OCI-LY7 (cell line): ENCODE data around the gene CHMP4A. TPM values are rescaled to one million over a fixed set of nuclear protein-coding genes. Genes with fewer than 3 reads are reported as not detected.

Experiments used
- BruUV-seq: library from RNA; stranded (reverse); fragments of 400-500 nt; replicated peaks from 2 replicates; lab custom pipeline; 2021; lab: Mats Ljungman, UMichigan
- CTCF ChIA-PET: fragments of 300-600 bp; sonication (Branson Sonifier 250); formaldehyde crosslinking; loops from one replicate; lab custom pipeline; 2022; ENCODE audit warnings: antibody characterized with exemption; ENCODE audit not compliant: unreplicated experiment; lab: Charles Lee
- POLR2A ChIA-PET: fragments of 300-600 bp; sonication (Branson Sonifier 250); formaldehyde crosslinking; loops from one replicate; lab custom pipeline; 2022; ENCODE audit warnings: antibody characterized with exemption; lab: Charles Lee
- DNase-seq: peaks from one replicate; pipeline ENCODE4 v3.0.0-alpha.2; 2015; ENCODE audit warnings: low spot score
- H2AFZ ChIP-seq: fragments of 200-600 bp; sonication (generic), shearing (Covaris generic); 2 replicates; pipeline ENCODE4 v1.6.1; 2014; ENCODE audit warnings: mild to moderate bottlenecking, antibody characterized with exemption, low read length, moderate library complexity
- H3K27ac ChIP-seq: fragments of 200-600 bp; sonication (generic); 2 replicates; pipeline ENCODE4 v1.5.1; 2014; ENCODE audit warnings: mixed run types, low read depth, mild to moderate bottlenecking, moderate library complexity, low read length, inconsistent platforms; ENCODE audit not compliant: poor library complexity, severe bottlenecking
- H3K36me3 ChIP-seq: fragments of 200-600 bp; sonication (generic); 2 replicates; pipeline ENCODE4 v1.6.1; 2014; ENCODE audit warnings: mild to moderate bottlenecking, antibody characterized with exemption, low read length, moderate library complexity, mixed read lengths; ENCODE audit not compliant: insufficient read depth
- H3K4me1 ChIP-seq: fragments of 200-600 bp; sonication (generic); 2 replicates; pipeline ENCODE4 v1.5.1; 2014; ENCODE audit warnings: mild to moderate bottlenecking, low read length; ENCODE audit not compliant: insufficient read depth, poor library complexity, severe bottlenecking
- H3K4me2 ChIP-seq: fragments of 200-600 bp; sonication (generic); 2 replicates; pipeline ENCODE4 v1.6.1; 2014; ENCODE audit warnings: mild to moderate bottlenecking, low read length
- H3K4me3 ChIP-seq: fragments of 200-600 bp; sonication (generic); 2 replicates; pipeline ENCODE4 v1.5.1; 2014; ENCODE audit warnings: mild to moderate bottlenecking, low read depth, low read length; ENCODE audit not compliant: poor library complexity, severe bottlenecking
- H3K79me2 ChIP-seq: fragments of 200-600 bp; sonication (generic); 2 replicates; pipeline ENCODE4 v1.6.1; 2016; ENCODE audit warnings: low read depth, mild to moderate bottlenecking, low read length, moderate library complexity, mixed read lengths; ENCODE audit not compliant: insufficient read depth
- H3K9me2 ChIP-seq: fragments of 200-600 bp; sonication (generic); 2 replicates; pipeline ENCODE4 v1.6.1; 2016; ENCODE audit warnings: mild to moderate bottlenecking, low read length, mixed read lengths; ENCODE audit not compliant: insufficient read depth
- H3K9me3 ChIP-seq: fragments of 200-600 bp; sonication (generic); 2 replicates; pipeline ENCODE4 v1.6.1; 2014; ENCODE audit warnings: mild to moderate bottlenecking, mixed run types, low read length, mixed read lengths
- H4K20me1 ChIP-seq: fragments of 200-600 bp; sonication (generic); 2 replicates; pipeline ENCODE4 v1.6.1; 2014; ENCODE audit warnings: mild to moderate bottlenecking, antibody characterized with exemption, low read length, moderate library complexity, mixed read lengths; ENCODE audit not compliant: insufficient read depth
- EZH2phosphoT487 ChIP-seq: fragments of 200-600 bp; sonication (generic); IDR thresholded peaks from 2 replicates; pipeline ENCODE4 v1.6.1; 2018; ENCODE audit warnings: low read depth, borderline replicate concordance, mild to moderate bottlenecking, mixed run types, antibody characterized with exemption, low read length, moderate library complexity, mixed read lengths
- intact Hi-C: fragments of 100-400 bp; cut with micrococcal nuclease; formaldehyde crosslinking; loops from one replicate; pipeline ENCODE4 v1.10.0; 2022; ENCODE audit not compliant: unreplicated experiment
- total RNA-seq, 2 experiments: library from RNA; depleted of rRNA in 1 of 2; stranded (reverse); fragments of >200 nt in 1 of 2; shearing (Covaris generic) in 1 of 2; gene quantifications; 2 replicates each; pipeline ENCODE4 v1.2.3, GENCODE V29; 2014 to 2022
- TF ChIP-seq, protein P1 (sequence below): fragments of 200-600 bp; sonication (generic); conservative IDR thresholded peaks from 2 replicates; pipeline ENCODE4 v1.5.1; 2014; ENCODE audit warnings: mild to moderate bottlenecking, antibody characterized with exemption, low read length, moderate library complexity, mixed read lengths

Gene CHMP4A
- total RNA-seq, 2 experiments from 2014 or later = 48.5 to 72.9 TPM

DNA sequence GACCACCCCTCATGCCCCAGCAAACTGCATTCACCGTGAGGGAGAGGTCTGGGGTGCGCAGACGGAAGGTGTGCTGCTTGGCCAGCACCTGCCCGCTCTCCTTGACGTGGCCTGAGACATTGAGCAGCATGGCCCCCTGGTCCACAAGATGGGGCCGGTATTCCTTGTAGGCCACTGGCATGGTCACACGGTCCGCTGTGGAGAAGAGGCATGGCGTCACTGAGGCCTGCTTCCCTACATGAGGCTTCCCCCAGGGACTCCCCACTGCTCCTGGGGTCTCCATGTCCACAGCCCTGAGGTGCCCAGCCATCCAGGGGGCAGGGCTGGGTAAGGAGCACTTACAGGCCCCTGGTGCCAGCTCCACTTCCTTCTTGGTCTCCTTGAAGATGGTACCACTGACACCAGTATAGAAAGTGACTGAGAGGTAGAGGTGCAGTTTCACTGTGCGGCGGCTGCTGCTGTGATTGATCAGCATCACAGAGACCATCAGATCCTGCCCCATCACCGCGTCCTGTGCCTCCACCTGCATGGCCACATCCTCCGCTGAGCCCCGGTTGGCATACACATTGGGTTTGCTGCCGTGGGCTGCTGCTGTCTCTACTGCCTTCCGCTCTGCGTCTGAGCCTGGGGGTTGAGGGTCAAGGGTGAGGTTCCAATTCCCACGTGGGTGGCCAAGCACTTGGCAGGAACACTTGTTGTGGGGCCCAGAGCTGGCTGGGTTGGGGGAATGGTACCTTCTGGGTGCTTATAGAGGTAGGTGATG lies 41.5 kb upstream of the CHMP4A start:
- CTCF ChIA-PET = no interaction called here
- Histone ChIP-seq H3K27ac (no peak overlapping the region), H3K4me3 (no peak overlapping the region), H3K4me1 (no peaks in the 10 kb centered on the region), H4K20me1 (no peaks in the 10 kb centered on the region), H2AFZ (no peak overlapping the region), H3K9me2 (no peaks in the 10 kb centered on the region), H3K79me2 (no peaks in the 10 kb centered on the region), H3K36me3 (no peaks in the 10 kb centered on the region), H3K9me3 (no peaks in the 10 kb centered on the region), H3K4me2 (no peak overlapping the region)
- no TSS peak for BruUV-seq
- no peak for DNase-seq
- POLR2A ChIA-PET = interaction anchor here (1.4 kb wide), 1 partner anchor 12 kb away, joined by 3 read pairs; the partner anchor contains the start of gene TINF2
- TF ChIP-seq, protein P1, sequence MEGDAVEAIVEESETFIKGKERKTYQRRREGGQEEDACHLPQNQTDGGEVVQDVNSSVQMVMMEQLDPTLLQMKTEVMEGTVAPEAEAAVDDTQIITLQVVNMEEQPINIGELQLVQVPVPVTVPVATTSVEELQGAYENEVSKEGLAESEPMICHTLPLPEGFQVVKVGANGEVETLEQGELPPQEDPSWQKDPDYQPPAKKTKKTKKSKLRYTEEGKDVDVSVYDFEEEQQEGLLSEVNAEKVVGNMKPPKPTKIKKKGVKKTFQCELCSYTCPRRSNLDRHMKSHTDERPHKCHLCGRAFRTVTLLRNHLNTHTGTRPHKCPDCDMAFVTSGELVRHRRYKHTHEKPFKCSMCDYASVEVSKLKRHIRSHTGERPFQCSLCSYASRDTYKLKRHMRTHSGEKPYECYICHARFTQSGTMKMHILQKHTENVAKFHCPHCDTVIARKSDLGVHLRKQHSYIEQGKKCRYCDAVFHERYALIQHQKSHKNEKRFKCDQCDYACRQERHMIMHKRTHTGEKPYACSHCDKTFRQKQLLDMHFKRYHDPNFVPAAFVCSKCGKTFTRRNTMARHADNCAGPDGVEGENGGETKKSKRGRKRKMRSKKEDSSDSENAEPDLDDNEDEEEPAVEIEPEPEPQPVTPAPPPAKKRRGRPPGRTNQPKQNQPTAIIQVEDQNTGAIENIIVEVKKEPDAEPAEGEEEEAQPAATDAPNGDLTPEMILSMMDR = no peak
- TF ChIP-seq EZH2phosphoT487 = no peak
- intact Hi-C loops = no loop called here

DNA sequence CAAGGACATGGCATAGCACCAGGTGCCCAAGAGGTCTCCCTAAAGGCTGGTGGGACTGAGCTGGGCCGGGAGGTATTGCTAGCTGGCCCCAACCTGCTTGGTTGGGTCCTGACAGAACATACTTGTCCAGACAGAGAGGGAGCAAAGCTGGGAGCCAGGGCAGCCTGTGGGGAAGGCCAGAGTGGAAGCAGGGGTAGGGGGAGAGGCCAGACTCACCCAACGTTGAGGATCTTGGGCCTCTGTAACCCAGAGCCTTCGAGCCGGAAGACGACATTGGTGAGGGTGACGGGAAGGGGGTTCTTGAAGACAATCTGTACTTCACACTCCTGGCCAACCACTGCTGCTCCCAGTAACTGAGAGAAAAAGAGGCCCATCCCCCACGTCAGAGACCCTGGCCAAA lies 40.6 kb upstream of the CHMP4A start:
- BruUV-seq = no TSS peak
- Histone ChIP-seq H3K4me2 (no peak overlapping the region), H3K4me3 (no peak overlapping the region), H3K36me3 (no peaks in the 10 kb centered on the region), H3K9me3 (no peaks in the 10 kb centered on the region), H3K79me2 (no peaks in the 10 kb centered on the region), H3K9me2 (no peaks in the 10 kb centered on the region), H2AFZ (no peak overlapping the region), H3K4me1 (no peaks in the 10 kb centered on the region), H4K20me1 (no peaks in the 10 kb centered on the region), H3K27ac (no peak overlapping the region)
- intact Hi-C loops = no loop called here
- TF ChIP-seq, protein P1 = no peak
- no peak for TF ChIP-seq EZH2phosphoT487
- no peak for DNase-seq
- ChIA-PET CTCF (no interaction called here), POLR2A (no interaction called here)
